ENCODE measurements around the gene ALDH16A1.

- TF ChIP-seq POLR2A (IDR thresholded peaks at IDR 0.05) (no peak), CTCF (IDR thresholded peaks at IDR 0.05) (no peak)
These were observed 27.8 kb upstream of the ALDH16A1 start, which contains the start of gene GFY for GRCh38 chr19:49425178-49425577.

Data from heart left ventricle (tissue), 13 donors.